ENCODE measurements around the gene SLC28A1. TPM values are rescaled to one million over a fixed set of nuclear protein-coding genes. Genes with fewer than 3 reads are reported as not detected.

The SLC28A1 gene
- total RNA-seq, 1 donor from 2014 or later: not detected

- Mint-ChIP-seq H3K4me3 (no peak overlapping the region), H3K9me3 (no peaks in the 10 kb centered on the region), H3K36me3 (ENCODE audit: low read depth) (no peaks in the 10 kb centered on the region), H3K27ac (ENCODE audit: unreplicated experiment) (no peak overlapping the region), H3K4me1 (no peaks in the 10 kb centered on the region), H3K27me3 (ENCODE audit: low read depth) (peaks cover 5% of the 10 kb centered on the region)
- TF ChIP-seq CTCF (conservative IDR thresholded peaks at IDR 0.05): no peak
- no peak for DNase-seq (ENCODE audit: low read depth, low spot score)
These were observed 106.7 kb downstream of the SLC28A1 start for GRCh38 chr15:84991014-84991712.

- TF ChIP-seq CTCF (conservative IDR thresholded peaks at IDR 0.05): no peak
- H3K9me3 Mint-ChIP-seq: no peaks in the 10 kb centered on the region
- no peak for DNase-seq (ENCODE audit: low read depth, low spot score)
- H3K36me3 Mint-ChIP-seq (ENCODE audit: low read depth): no peaks in the 10 kb centered on the region
- H3K27ac Mint-ChIP-seq (ENCODE audit: unreplicated experiment): no peak overlapping the region
- H3K4me1 Mint-ChIP-seq: no peaks in the 10 kb centered on the region
- no peak overlapping the region for H3K4me3 Mint-ChIP-seq
- H3K27me3 Mint-ChIP-seq (ENCODE audit: low read depth): peaks cover 3% of the 10 kb centered on the region
These were observed 107.9 kb downstream of the SLC28A1 start for GRCh38 chr15:84992157-84992944.

Other genes with a start within 250 kb of the SLC28A1 start
- 47.1 and 53.2 TPM in 2 replicates for gene WDR73, start 230.4 kb upstream of the SLC28A1 start, total RNA-seq
- gene NMB, start 226.5 kb upstream of the SLC28A1 start, total RNA-seq: 4.0 and 4.9 TPM in 2 replicates
- 200 and 201 TPM in 2 replicates for gene SEC11A, start 168.5 kb upstream of the SLC28A1 start, total RNA-seq
- 34.7 and 35.7 TPM in 2 replicates for gene ZNF592, start 136.1 kb upstream of the SLC28A1 start, total RNA-seq
- 3.3 and 4.4 TPM in 2 replicates for gene ALPK3, start 67.3 kb upstream of the SLC28A1 start, total RNA-seq
- gene PDE8A, start 97.2 kb downstream of the SLC28A1 start, total RNA-seq: 7.0 and 8.6 TPM in 2 replicates

Data from neural crest cell (in vitro differentiated cells).